Measurements from ENCODE around the gene ZNF222. TPM values are rescaled to one million over a fixed set of nuclear protein-coding genes. Genes with fewer than 3 reads are reported as not detected.

Gene ZNF222
- total and polyA plus RNA-seq, 2 of the 4 experiments (the other 2 are of a cell fraction): 3.2 to 7.0 TPM

DNA sequence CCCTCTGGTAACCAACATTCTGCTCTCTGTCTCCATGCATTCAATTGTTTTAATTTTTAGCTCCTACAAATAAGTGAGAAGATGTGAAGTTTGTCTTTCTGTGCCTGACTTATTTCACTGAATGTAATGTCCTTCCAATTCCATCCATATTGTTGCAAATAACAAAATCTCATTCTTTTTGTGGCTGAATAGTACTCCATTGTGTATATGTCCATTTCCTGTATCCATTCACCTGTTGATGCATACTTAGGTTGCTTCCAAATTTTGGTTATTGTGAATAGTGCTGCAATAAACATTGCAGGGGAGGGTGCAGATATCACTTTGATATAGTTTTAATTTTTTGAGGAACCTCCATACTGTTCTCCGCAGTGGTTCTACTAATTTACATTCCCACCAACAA lies 44.2 kb downstream of the ZNF222 start:
- H4K91ac ChIP-seq (ENCODE audit: insufficient read depth, low read depth, low read length): no peak overlapping the region
- H3K4me1 ChIP-seq (ENCODE audit: control insufficient read depth, insufficient read depth, low read length): peaks cover 2% of the 10 kb centered on the region; the same call in 1 of the 2 replicates
- H2AFZ ChIP-seq (replicated peaks; ENCODE audit: low read length, poor library complexity): no peak overlapping the region
- WGBS, 2 experiments (ENCODE audit: extremely low coverage in 2 of 2, insufficient read length in 1 of 2): no CpG with 5 or more reads among the region's 1 CpG
- H3K4ac ChIP-seq (ENCODE audit: low read depth, low read length): no peak overlapping the region
- no peak overlapping the region for H3K14ac ChIP-seq (replicated peaks; ENCODE audit: low read depth, low read length)
- H4K5ac ChIP-seq (ENCODE audit: low read depth, low read length): no peak overlapping the region
- no peaks in the 10 kb centered on the region for H3K9me1 ChIP-seq (ENCODE audit: insufficient read depth, low read length)
- no peak overlapping the region for H2BK15ac ChIP-seq (ENCODE audit: low read depth, low read length)
- in situ Hi-C loops (cut with MboI; ENCODE audit: low sequenced_read_pairs): no loop called here
- no peak overlapping the region for H3K4me3 ChIP-seq (ENCODE audit: insufficient read depth, low read depth, low read length)
- no peak overlapping the region for H3K56ac ChIP-seq (ENCODE audit: extremely low read depth, insufficient read depth, low read length)
- H4K20me1 ChIP-seq (ENCODE audit: insufficient read depth, low read length): no peaks in the 10 kb centered on the region
- no peak overlapping the region for H2BK120ac ChIP-seq (ENCODE audit: low read depth, low read length)
- H3K4me2 ChIP-seq (ENCODE audit: low read depth, low read length): no peak overlapping the region
- H3K36me3 ChIP-seq (ENCODE audit: control insufficient read depth, insufficient read depth, low read length): peaks cover 19% of the 10 kb centered on the region
- no TSS peak for BruUV-seq (replicated peaks)
- ChIA-PET POLR2A (ENCODE audit: unreplicated experiment) (no interaction called here), CTCF (no interaction called here)
- H3K79me1 ChIP-seq (ENCODE audit: low read depth in 1 of 2, low read length in 2 of 2): peaks cover 16% of the 10 kb centered on the region in 2 experiments; a peak in 3 of 4 replicates
- no peak for TF ChIP-seq MXI1 (IDR thresholded peaks at IDR 0.05; ENCODE audit: borderline replicate concordance, low read depth, low read length)
- no peak for TF ChIP-seq RAD21 (IDR thresholded peaks at IDR 0.05; ENCODE audit: low read length)
- TF ChIP-seq NFE2L2 (IDR thresholded peaks at IDR 0.05; ENCODE audit: low read depth, low read length): no peak
- TF ChIP-seq RCOR1 (IDR thresholded peaks at IDR 0.05; ENCODE audit: insufficient replicate concordance, low read length): no peak
- TF ChIP-seq, protein P1, sequence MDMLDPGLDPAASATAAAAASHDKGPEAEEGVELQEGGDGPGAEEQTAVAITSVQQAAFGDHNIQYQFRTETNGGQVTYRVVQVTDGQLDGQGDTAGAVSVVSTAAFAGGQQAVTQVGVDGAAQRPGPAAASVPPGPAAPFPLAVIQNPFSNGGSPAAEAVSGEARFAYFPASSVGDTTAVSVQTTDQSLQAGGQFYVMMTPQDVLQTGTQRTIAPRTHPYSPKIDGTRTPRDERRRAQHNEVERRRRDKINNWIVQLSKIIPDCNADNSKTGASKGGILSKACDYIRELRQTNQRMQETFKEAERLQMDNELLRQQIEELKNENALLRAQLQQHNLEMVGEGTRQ (IDR thresholded peaks at IDR 0.05; ENCODE audit: low read depth, low read length): no peak
- TF ChIP-seq, protein P2, sequence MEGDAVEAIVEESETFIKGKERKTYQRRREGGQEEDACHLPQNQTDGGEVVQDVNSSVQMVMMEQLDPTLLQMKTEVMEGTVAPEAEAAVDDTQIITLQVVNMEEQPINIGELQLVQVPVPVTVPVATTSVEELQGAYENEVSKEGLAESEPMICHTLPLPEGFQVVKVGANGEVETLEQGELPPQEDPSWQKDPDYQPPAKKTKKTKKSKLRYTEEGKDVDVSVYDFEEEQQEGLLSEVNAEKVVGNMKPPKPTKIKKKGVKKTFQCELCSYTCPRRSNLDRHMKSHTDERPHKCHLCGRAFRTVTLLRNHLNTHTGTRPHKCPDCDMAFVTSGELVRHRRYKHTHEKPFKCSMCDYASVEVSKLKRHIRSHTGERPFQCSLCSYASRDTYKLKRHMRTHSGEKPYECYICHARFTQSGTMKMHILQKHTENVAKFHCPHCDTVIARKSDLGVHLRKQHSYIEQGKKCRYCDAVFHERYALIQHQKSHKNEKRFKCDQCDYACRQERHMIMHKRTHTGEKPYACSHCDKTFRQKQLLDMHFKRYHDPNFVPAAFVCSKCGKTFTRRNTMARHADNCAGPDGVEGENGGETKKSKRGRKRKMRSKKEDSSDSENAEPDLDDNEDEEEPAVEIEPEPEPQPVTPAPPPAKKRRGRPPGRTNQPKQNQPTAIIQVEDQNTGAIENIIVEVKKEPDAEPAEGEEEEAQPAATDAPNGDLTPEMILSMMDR (conservative IDR thresholded peaks at IDR 0.05; ENCODE audit: low read depth, low read length): no peak
- no peak for TF ChIP-seq CEBPB (IDR thresholded peaks at IDR 0.05; ENCODE audit: low read depth, low read length)
- TF ChIP-seq POLR2A (IDR thresholded peaks at IDR 0.05; ENCODE audit: low read depth, low read length): no peak
- no peak for TF ChIP-seq SMC3 (IDR thresholded peaks at IDR 0.05; ENCODE audit: low read depth, low read length)
- TF ChIP-seq CHD1 (IDR thresholded peaks at IDR 0.05; ENCODE audit: low read depth, low read length): no peak
- no peak for TF ChIP-seq RFX5 (IDR thresholded peaks at IDR 0.05; ENCODE audit: low read depth, low read length)
- TF ChIP-seq, protein P3, sequence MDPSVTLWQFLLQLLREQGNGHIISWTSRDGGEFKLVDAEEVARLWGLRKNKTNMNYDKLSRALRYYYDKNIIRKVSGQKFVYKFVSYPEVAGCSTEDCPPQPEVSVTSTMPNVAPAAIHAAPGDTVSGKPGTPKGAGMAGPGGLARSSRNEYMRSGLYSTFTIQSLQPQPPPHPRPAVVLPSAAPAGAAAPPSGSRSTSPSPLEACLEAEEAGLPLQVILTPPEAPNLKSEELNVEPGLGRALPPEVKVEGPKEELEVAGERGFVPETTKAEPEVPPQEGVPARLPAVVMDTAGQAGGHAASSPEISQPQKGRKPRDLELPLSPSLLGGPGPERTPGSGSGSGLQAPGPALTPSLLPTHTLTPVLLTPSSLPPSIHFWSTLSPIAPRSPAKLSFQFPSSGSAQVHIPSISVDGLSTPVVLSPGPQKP (IDR thresholded peaks at IDR 0.05; ENCODE audit: borderline replicate concordance, low read depth, low read length): no peak
- no peak for TF ChIP-seq MAFK (IDR thresholded peaks at IDR 0.05; ENCODE audit: low read depth, low read length)
- TF ChIP-seq BHLHE40 (IDR thresholded peaks at IDR 0.05; ENCODE audit: low read depth, low read length): no peak
- TF ChIP-seq FOS (IDR thresholded peaks at IDR 0.05; ENCODE audit: low read depth, low read length): no peak
- DNase-seq (no peak), ATAC-seq (ENCODE audit: low read depth) (no peak)
- no peak overlapping the region for H3K23ac ChIP-seq (ENCODE audit: low read depth, low read length)
- H4K8ac ChIP-seq (ENCODE audit: low read depth in 2 of 2, low read length in 2 of 2): no peak overlapping the region
- H3K27me3 ChIP-seq (ENCODE audit: control insufficient read depth, insufficient read depth, low read length): no peaks in the 10 kb centered on the region
- intact Hi-C loops (cut with micrococcal nuclease): no loop called here
- no peak overlapping the region for H2BK5ac ChIP-seq (ENCODE audit: low read depth, low read length, poor library complexity, severe bottlenecking)
- no peak overlapping the region for H2BK20ac ChIP-seq (ENCODE audit: low read depth, low read length)
- H2AK9ac ChIP-seq (replicated peaks; ENCODE audit: low read depth, low read length, poor library complexity): no peak overlapping the region
- dilution Hi-C loops (cut with HindIII; ENCODE audit: low sequenced_read_pairs, unreplicated experiment): no loop called here
- no peak overlapping the region for H3K18ac ChIP-seq (ENCODE audit: low read depth, low read length)
- no peak overlapping the region for H3K9ac ChIP-seq (ENCODE audit: low read depth, low read length)
- H3K27ac ChIP-seq (ENCODE audit: insufficient read depth, low read length): no peak overlapping the region
- no peak overlapping the region for H2AK5ac ChIP-seq (ENCODE audit: low read depth, low read length)
- H3K9me3 ChIP-seq (ENCODE audit: control insufficient read depth, insufficient read depth, low read length): peaks cover 22% of the 10 kb centered on the region
